GM12891 (cell line): Measurements from ENCODE around the gene CXCL3.

Experiments used
- POLR2A ChIP-seq: IDR thresholded peaks from 2 replicates; pipeline ENCODE4 v1.6.1; 2011; ENCODE audit warnings: low read depth, low read length, control low read depth
- POLR2AphosphoS5 ChIP-seq: IDR thresholded peaks from 2 replicates; pipeline ENCODE4 v1.6.1; 2011; ENCODE audit warnings: low read depth, low read length, control low read depth
- SPI1 ChIP-seq: IDR thresholded peaks from 2 replicates; pipeline ENCODE4 v1.6.1; 2011; ENCODE audit warnings: low read depth, low read length, control low read depth
- TAF1 ChIP-seq: IDR thresholded peaks from 2 replicates; pipeline ENCODE4 v1.6.1; 2011; ENCODE audit warnings: low read depth, low read length, control low read depth

DNA sequence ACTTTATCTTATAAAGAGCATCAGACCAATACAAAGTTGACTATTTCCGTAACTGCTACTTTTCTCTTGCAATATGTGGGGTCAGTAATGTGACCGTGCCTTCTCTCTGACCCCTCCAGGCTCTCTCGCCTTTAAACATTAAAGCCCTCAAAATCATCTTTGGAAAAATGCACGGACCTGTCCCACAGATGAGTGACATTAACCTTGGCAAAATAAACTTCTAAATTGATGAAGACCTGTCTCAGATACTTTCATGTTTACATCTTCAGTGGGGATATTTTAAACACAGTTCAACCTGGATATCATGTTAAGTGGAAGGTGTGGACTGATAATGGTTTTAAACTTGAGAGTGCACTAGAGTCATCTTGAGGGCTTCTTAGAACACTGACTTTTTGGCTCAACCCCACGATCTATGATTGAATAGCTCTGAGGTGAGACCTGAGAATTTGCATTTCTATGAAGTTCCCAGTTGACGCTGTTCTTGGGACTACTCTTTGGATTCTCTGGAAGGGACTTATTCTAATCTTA lies 26.7 kb upstream of the CXCL3 start:
- TF ChIP-seq POLR2A (no peak), SPI1 (no peak), TAF1 (no peak), POLR2AphosphoS5 (no peak)
